DMS 273 treated with DMSO at 0.1 percent for 48 hours (cell line): ENCODE data around the gene KCNIP3.

Experiments used
- DNase-seq: peaks from one replicate; lab custom pipeline; 2025; lab: John Stamatoyannopoulos, UW

The KCNIP3 gene

GRCh38 chr2:95314598-95314963 is 17.4 kb downstream of the KCNIP3 start:
- no peak for DNase-seq

DNA sequence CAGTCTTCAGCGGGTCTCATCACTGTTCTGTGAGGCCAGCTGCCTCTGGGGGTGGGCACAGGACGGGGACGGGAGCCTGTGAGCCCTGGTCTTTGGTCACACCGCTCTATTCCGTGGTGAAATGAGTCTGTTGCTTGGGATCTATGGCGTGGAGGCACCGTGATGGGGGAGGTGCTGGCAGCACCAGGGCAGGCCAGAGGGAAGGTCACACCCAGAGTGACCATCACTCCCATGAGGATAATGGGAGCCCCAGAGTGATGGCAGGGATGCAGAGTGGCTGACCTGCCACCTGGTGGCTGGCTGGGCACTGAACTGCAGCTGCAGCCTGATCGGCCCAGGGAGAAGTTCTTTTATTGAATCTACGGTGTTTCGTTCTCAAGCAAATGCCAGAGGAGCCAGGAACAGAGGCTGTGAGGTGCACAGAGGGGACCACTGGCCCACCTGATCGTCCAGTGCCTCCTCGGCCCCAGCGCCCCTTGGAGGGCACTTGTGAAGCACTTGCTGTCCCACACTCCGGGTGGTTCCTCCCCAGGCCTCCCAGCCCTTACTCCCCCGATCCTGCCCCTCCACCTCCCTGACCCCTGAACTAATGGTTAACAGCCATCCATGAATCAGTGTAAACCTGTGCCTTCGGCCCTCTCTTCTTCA is 17.9 kb downstream of the KCNIP3 start:
- no peak for DNase-seq

DNA sequence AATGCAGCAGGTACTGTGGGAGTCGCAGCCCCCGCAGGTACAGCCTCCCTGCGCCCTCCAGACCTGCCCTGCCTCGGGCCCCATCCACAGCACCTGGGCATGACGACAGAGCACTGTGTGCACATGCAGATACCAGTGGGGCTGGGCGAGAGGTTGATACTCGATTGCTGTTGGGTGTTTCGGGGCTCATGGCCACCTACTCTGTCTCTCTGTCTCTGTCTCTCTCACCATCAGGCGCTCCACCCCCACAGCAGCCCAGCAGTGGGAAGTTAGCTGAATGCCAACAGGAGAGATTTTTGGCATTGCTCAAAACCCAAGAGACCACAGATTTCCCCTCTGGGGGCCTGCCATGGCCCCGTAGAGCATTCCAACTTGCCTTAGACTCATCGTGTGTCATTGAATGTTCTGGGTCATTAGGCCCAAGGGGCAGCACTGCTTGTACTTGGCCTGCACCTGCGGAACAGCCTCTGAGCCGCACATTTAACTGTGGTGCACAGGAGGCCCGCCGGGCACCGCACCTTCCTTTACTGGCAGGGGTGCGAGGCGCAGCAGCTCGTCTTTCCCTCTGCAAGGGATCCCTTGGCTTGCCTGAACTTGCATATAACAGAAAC is 18.8 kb downstream of the KCNIP3 start:
- DNase-seq, result no peak

DNA sequence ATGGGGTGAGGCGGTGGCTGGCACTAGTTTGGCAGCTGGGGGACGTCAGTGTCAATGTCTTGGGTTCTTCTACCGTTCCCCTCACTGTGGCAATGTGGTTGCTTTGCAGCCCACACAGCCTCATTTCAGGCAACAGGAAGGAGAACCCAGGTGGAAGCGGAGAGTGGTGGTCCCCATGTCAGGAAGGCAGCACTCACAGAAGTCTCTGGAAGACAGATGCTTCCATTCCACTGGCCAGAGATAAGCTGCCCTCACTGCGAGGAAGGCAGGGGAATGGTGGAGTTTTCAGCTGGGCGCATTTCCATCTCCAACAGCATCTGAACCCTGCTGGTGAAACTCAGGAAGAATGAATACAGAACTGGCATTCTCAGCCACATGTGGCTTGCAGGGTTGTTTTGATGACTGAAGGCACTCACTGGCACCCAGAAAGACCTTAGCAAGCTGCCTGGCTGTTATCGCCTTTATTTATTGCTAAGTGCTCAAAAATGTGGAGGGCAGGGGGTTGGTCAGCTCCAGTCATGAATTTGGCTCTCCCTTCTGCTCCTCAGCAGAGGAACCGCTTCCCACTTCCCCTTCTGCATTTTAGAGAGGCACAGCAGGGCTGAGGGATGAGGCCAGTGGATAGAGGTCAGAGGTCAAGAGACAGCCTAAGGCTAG is 19.4 kb downstream of the KCNIP3 start:
- DNase-seq, result no peak

- no peak for DNase-seq
Measured at GRCh38 chr2:95317123-95317500, 20.0 kb downstream of the KCNIP3 start.

GRCh38 chr2:95317665-95318425 is 20.7 kb downstream of the KCNIP3 start:
- DNase-seq, result no peak

DNA sequence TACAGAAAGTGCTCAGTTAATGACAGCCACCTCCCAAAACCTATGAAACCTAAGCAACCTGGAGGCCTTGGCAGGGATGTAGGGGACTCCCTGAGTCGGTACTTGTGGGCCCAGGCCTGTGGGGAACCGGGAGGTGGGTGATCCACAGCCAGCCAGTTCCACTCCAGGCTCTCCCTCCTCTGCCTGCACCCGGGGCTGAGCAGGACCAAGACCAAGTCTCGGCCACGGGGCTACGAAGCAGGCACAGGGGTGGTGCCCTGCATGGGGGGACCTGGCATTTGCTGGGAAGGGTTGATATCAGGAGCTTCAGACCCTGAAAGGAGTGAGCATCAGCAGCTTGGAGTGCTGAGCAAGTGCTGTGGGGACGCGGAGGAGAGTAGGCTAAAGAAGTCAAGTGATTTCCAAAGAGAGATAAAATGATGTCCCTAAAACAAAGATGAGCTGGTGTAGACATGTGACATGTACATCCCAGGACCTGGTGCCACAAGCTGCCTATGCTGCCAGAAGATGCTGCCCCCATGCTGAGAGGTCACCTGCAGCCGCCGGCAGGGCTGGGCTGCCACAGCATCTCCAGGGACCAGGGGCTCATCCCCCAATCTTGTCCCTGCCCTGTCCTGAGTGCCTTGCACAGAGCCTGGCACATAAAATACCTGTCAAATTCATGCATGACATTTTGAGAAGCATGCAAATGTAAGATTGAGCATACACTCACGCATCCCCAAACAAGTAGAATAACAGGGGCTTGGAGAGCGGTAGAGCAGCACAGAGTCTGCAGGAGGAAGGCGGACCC is 21.5 kb downstream of the KCNIP3 start:
- DNase-seq, result no peak

DNA sequence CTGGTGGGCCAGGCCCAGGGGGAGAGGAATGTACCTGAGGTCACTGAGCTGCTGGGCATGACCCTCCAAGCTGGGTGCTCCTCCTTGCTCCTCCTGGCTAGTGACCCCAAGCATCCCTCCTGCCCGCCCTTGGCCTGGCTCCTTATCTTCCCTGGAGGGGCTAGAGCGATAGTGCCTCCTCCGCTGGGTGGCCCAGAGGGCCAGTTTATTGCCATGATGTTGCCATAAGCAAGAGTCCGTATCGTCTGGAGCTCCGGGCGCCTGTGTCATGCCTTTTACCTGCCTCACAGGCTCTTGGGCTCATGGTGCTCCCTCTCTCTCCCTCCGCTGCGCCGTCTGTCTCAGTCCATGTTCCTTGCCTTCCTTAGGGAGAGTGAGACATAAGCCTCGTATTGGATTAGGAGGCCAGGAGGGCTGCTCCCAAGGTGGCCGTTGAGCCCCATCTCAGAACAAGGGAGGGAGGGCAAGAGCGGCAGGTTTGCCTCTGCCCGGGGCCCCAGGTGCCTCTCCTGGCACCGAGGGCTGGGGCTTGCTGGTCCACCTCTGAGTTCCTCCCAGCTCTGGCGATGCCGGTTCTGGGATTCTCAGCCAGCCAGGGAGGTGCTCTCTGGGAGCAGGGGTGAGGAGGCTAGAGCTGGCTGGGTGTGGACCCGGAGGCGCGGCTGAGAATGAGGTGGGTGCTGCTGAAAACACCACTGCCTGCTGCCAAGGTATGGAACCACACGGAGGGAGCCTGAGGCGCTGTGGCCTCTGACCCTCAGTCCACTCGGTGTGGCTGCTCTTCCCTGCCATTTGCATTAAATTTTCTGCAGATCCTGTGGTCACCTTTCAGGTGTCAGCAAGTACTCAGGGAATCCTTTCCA is 22.6 kb downstream of the KCNIP3 start:
- DNase-seq, result no peak

GRCh38 chr2:95320344-95320712 is 23.2 kb downstream of the KCNIP3 start:
- no peak for DNase-seq

- DNase-seq, result no peak
Measured at GRCh38 chr2:95320986-95321767, 24.0 kb downstream of the KCNIP3 start.

- no peak for DNase-seq
Measured at GRCh38 chr2:95323347-95324155, 26.4 kb downstream of the KCNIP3 start.

DNA sequence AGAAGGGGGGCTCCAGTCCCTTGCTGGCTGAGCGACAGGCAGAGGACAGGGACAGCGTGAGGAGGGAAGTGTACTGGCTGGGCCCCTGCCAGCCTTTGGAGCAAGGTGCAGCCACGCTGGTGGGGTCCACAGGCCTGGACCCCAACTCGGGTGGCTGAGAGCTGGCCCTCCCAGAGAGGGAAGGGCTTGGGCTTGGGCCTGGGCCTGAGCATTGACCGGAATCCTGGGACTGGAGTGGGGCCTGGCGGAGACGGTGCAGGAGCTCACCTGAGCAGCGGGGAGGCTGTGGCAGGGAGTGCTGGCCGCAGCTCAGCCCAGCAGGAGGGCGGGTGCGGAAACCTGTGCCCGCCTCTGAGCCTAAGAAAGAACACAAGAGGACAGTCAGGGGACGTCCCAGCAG is 27.9 kb downstream of the KCNIP3 start:
- DNase-seq, result no peak

GRCh38 chr2:95325590-95326432 is 28.7 kb downstream of the KCNIP3 start:
- DNase-seq, result no peak

DNA sequence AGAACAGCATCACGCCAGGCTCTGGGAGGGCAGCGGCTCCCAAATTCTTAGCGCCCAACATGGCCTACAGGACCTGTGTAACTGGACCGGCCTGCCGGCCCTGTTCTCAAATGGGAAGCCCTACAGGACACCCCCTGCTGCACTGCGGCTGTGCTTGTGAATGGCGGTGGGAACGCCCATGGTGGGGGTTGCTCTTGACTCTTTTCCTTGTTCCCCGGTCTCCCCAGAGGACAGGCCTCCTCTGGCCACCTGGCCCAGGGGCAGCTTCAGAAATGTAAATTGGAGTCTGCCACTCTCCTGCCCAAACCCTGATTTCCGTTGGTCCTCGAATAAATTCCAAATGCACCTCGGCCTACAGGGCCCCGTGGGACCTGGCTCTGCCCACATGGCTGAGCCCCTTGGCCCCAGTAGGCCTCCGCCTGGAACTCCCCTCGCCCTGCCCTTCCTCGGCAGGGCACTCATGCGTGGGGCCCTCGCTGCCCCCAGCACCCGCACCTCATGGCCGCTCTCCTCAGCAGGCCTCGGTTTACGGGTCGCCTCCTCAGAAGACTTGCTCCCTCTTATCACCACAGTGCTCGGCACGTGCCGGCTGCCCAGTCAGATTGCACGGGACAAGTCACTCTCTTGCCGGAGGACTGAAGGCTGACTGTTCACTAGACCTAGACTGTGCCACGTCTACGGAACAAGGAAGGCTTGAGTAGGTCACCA is 29.4 kb downstream of the KCNIP3 start:
- DNase-seq, result no peak

GRCh38 chr2:95327861-95328260 is 30.7 kb downstream of the KCNIP3 start:
- DNase-seq, result no peak

- DNase-seq, result no peak
Measured at GRCh38 chr2:95328358-95329125, 31.4 kb downstream of the KCNIP3 start.

DNA sequence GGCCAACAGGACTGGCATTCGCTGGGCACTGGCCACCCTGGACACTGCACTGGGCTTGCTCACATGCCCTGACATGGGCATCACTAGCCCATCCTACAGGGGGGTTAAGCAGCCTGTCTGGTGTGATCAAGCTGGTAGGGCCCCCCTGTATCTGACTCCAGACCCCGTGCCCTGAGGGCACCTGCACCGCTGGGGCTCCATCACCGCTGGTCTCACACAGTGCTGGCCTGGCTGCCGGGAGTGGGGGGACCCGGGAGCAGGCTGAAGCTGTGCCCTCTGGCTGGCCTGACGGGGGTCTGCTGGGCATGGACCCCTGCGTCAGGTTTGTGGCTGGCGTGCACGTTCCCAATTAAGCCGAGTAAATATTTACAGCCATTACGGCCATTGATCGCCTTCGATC is 32.3 kb downstream of the KCNIP3 start:
- DNase-seq, result no peak
